Cortex of kidney (tissue), 1 donor: ENCODE data around the gene NFATC1.

Experiments
- DNase-seq: peaks from one replicate; lab custom pipeline; 2025; lab: John Stamatoyannopoulos, UW

The NFATC1 gene

DNA sequence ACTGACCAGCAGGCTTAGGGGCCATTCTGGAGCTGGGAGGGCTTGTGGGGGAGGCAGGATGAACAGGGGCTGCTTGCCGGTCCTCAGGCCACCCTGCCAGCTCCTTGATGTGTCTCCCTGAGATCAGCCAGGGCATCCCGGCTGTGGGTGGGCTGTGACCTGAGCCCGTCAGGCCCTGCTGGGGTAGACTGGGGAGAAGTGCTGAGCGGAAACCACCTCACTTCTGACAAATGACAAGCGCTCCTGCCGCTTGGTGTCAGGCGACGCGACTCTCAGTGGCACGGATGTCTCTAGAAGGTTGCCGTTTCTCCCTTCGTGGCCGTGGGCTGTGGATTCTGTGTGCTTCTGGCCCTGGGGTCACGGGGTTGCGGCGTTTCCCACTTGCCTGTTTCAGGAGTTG, 45.7 kb downstream of the NFATC1 start:
- DNase-seq, result no peak

- DNase-seq, result no peak
These were observed 46.9 kb downstream of the NFATC1 start for GRCh38 chr18:79442508-79443221.

- no peak for DNase-seq
These were observed 49.5 kb downstream of the NFATC1 start for GRCh38 chr18:79445221-79445620.

- DNase-seq, result no peak
These were observed 50.2 kb downstream of the NFATC1 start for GRCh38 chr18:79445696-79446561.

DNA sequence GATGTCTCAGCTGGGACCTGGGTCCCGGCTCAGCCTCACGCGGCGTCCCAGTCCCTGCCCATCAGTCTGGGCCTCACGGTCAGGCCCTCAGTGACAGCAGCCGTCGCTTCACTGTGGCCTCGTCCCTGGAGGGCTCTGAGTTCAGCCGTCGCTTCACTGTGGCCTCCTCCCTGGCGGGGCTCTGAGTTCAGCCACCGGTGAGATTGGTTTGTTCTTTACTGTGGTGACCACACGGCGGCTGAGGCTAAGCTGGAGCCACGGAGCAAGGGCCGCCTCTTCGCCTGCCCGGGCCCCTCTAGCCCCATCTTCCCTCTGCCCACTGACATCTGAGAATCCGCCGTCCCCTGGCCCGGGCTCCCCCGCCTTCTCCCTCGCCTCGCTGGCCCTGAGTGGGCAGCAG, 51.2 kb downstream of the NFATC1 start:
- no peak for DNase-seq

GRCh38 chr18:79447703-79448367, 52.1 kb downstream of the NFATC1 start:
- DNase-seq, result no peak

DNA sequence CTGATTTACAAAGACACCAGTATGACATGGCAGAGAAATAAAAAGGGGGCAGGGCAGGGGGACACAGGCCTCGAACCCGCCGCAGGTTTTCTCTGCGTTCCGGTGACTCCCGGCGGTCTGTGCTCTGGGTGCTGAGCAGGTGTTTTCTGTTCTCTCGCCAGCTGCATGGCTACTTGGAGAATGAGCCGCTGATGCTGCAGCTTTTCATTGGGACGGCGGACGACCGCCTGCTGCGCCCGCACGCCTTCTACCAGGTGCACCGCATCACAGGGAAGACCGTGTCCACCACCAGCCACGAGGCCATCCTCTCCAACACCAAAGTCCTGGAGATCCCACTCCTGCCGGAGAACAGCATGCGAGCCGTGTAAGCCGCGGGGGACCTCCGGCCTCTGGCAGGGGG, 52.9 kb downstream of the NFATC1 start:
- DNase-seq, result no peak

- DNase-seq, result no peak
These were observed 54.0 kb downstream of the NFATC1 start for GRCh38 chr18:79449551-79450288.

GRCh38 chr18:79450289-79451080, 54.8 kb downstream of the NFATC1 start:
- no peak for DNase-seq

GRCh38 chr18:79451237-79452125, 55.8 kb downstream of the NFATC1 start:
- no peak for DNase-seq

DNA sequence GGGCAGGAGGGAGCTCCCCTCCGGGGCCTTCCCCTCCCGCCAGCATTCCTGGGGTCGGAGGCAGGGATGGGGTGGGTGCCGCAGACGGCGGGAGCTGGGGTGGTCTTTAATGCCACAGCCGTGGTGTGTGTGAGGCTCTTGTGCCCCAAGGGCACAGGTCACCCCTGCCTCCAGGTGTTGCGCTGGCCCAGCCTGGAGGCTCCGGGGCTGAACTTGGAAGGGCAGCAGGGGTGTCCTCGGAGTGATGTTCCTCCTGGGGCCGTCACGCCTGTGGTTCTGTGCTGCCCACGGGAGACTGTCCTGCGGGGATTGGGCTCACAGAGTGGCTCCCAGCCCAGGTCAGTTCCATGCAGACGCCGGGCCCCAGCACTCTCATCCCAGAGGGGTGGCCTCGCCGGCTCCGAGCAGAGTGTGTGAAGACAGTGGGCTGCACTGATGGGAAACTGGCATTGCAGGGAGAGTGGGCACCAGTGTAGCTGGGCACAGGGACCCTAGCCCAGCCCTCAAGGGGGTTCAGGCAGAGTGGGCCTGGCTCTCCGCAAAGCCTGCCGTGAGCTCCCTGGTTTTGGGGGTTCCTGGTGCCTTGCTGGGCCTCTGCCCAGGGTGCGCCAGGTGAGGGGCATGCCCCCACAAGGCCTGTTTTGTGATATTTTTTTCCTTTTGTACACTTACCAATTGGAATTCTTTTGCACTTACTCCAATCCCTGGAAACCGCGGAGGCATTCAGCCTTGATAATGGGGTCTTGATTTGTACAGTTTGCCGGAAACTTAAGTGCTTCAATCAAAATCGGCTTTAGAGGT, 56.7 kb downstream of the NFATC1 start:
- no peak for DNase-seq

DNA sequence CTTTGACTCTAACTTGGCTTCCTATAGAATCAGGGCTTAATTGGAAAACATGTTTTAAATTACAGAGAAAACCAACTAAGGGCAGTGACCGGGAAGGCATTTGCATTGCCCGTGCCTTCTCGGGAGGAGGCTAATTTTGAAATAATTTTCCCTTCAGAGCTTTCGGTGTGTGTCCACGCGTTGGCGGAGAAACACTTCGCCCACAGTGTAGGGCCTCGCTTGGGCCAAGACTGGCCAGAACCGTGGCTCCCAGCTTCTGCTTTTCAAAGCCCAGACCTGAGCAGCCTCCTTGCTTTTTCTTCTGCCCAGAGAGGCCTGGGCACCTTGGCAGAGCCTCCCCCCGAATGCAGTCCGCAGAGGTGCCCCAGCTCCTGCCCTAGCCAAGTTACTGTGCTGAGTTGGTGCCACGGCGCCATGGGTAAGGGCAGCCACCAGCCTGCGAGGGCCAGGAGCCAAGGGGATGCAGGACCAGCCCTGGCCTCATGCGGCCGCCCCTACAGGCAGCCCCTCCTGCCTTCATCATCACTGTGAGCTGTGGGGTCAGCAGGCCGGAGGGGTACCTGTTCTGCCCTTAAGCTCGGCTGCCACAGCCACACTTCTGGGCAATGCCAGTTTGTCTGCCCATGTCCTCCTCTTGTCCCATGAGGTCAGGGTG, 57.4 kb downstream of the NFATC1 start:
- DNase-seq, result no peak

- no peak for DNase-seq
These were observed 58.3 kb downstream of the NFATC1 start for GRCh38 chr18:79453816-79454735.

DNA sequence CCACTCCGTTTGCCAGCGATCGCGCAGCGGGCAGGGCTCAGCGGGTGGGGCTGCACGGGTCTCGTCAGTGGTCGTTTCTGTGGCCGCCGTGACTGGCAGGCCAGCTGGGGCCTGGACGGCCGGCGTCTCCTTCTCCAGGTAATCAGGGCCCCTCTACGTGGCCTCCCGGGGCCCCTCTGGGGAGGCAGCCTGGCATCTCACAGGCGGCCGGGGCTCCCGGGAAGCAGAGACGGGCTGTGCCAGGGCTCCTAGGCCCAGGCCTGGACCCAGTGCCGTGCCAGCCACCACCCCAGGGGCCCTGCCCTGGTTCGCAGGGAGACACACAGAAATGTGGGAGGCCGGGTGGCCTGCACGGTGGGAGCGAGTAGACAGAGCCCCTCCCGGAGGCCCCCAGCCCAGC, 59.5 kb downstream of the NFATC1 start:
- DNase-seq, result no peak

DNA sequence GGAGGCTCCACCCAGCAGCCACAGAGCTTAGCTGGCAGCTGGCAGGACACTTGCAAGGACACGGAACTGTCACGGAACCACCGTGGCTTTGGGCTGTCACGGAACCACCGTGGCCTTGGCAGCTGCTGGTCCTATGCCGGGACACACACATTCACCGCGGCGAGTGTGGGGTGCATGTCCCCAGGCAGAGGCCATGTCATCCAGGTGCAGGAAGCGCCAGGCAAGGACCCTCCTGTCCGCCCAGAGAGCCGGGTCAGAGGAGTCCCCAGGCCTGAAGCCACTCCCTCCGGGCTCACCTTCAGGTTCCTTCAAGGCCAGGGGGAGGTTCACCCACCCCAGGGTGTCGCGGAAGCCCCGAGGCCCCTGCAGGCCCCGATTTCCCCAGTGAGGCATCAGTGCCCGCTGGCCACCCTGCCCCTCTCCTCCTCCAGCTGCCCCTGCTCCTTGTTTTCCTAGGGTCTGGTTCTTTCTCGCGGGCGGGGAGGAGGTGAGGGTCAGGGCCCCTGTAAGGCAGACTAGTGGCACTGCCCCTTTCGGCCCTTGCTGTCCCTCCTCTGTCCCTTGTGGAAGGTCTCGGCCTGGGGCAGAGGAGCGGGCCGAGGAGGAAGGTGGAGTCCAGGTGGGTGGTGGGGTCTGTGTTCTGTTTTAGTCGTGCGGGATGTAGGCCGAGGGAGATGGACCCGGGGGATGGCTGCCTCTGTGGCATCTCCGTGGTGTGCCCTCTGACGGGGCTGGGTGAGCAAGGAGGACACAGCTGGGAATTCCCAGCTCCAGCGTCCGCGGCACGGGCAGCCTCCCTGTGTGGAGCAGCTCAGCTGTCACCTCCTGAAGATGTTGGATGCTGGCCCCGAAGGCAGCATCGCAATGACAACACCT, 60.6 kb downstream of the NFATC1 start:
- no peak for DNase-seq

GRCh38 chr18:79457239-79457638, 61.5 kb downstream of the NFATC1 start:
- no peak for DNase-seq

- no peak for DNase-seq
These were observed 61.9 kb downstream of the NFATC1 start for GRCh38 chr18:79457652-79458051.
